GM10248 (cell line): Measurements from ENCODE around the gene CSF1.
"Not testable (repeated sequence)": the region's sequence is repeated elsewhere in the genome, so short reads cannot be mapped to it uniquely, and the experiment has no call there.

Experiments
- CTCF ChIA-PET: fragments of 300-600 bp; sonication (Branson Sonifier 250); formaldehyde crosslinking; extraction: SDS; loops from one replicate; lab custom pipeline; 2021; ENCODE audit warnings: antibody characterized with exemption; lab: Yijun Ruan, JAX
- POLR2A ChIA-PET: fragments of 350-650 bp; sonication (Branson Sonifier 250); formaldehyde crosslinking; extraction: SDS; loops from one replicate; lab custom pipeline; 2020; ENCODE audit warnings: antibody characterized with exemption; lab: Yijun Ruan, JAX
- DNase-seq: peaks from one replicate; pipeline ENCODE4 v3.0.0; 2012; ENCODE audit errors: extremely low spot score
- CTCF ChIP-seq: IDR thresholded peaks from 2 replicates; pipeline ENCODE4 v1.5.1; 2012; ENCODE audit warnings: mild to moderate bottlenecking, low read depth; ENCODE audit errors: extremely low read depth, missing control alignments, control extremely low read depth

Gene CSF1

GRCh38 chr1:109917051-109917767, 6.6 kb downstream of the CSF1 start:
- TF ChIP-seq CTCF = no peak
- DNase-seq = no peak
- ChIA-PET CTCF (interaction anchor here (0.7 to 1.9 kb wide), 10 partner anchors 8 to 277 kb away, joined by 3 to 7 read pairs (median 3); no protein-coding TSS in a partner anchor), POLR2A (no interaction called here)

DNA sequence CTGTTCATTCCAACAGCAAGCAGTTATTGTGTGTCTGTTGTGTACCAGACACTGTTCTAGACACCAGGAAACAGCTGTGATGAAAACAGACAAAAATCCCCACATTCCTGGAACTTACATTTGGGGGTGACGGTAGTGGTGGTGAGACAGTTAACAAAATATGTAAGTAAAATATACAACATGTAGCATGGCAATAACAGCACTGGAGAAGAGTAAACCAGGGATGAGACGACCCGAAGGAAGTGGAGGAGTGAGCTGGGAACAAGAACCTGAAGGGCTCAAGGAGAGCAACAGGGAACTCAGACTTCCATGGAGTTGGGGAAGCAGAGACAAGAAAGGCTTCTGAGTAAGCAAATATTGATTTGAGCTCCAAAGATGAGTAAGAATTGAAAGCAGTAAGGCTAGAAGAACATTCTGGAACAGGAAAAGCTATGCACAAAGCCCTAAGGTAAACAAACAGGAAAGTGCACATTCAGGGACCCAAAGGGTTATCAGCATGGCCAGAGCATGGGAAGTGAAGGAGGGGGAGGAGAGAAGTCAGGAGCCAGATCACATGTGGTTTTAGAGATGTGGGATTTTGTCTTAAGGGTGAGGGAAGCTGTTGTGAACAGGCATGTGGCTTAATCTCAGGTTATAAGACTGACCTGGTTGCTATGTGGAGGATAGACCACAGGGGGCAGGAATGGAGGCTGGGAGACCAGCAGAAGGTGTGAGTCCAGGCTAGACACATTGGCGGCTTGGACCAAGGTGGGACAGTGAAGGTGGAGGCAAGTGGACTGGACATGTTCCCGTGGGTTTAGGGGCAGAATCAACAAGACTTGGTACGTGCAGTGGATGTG, 7.3 kb downstream of the CSF1 start:
- ChIA-PET CTCF (interaction anchor here (0.7 to 2.1 kb wide), 11 partner anchors 10 to 143 kb away, joined by 3 to 9 read pairs (median 3); partner anchors contain the start of gene AHCYL1), POLR2A (no interaction called here)
- DNase-seq = no peak
- no peak for TF ChIP-seq CTCF

- ChIA-PET CTCF (interaction anchor here (0.7 to 2.1 kb wide), 6 partner anchors 15 to 144 kb away, joined by 3 to 9 read pairs (median 4); partner anchors contain the start of gene AHCYL1), POLR2A (no interaction called here)
Measured at GRCh38 chr1:109918671-109919070, 8.0 kb downstream of the CSF1 start.

GRCh38 chr1:109919303-109919702, 8.7 kb downstream of the CSF1 start:
- no peak for TF ChIP-seq CTCF
- no peak for DNase-seq
- ChIA-PET POLR2A (interaction anchor here (0.6 kb wide), 1 partner anchor 194 kb away, joined by 3 read pairs; no protein-coding TSS in a partner anchor), CTCF (interaction anchor here (1.2 to 2.1 kb wide), 6 partner anchors 15 to 142 kb away, joined by 3 to 9 read pairs (median 3); partner anchors contain the start of gene AHCYL1)

More at GRCh38 chr1:109918671-109919070, 8.0 kb downstream of the CSF1 start:
- DNase-seq = no peak
- no peak for TF ChIP-seq CTCF

DNA sequence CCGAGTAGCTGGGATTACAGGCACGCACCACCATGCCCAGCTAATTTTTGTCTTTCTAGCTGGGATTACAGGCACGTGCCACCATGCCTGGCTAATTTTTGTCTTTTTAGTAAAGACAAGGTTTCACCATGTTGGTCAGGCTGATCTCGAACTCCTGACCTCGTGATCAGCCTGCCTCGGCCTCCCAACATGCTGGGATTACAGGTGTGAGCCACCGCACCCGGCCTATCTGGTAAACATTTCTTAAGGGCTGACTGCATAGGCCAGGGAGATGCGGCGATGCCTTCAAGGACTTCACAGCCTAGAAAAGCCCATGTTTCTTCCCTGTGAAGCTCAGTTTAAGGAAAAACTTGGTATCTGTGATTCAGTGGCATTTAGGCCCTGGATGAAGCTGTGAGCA, 9.7 kb downstream of the CSF1 start:
- POLR2A ChIA-PET, DNase-seq: not testable (repeated sequence)
- CTCF ChIA-PET = interaction anchor here (0.8 to 1.6 kb wide), 9 partner anchors 15 to 143 kb away, joined by 3 to 5 read pairs (median 3); partner anchors contain the start of gene AHCYL1

DNA sequence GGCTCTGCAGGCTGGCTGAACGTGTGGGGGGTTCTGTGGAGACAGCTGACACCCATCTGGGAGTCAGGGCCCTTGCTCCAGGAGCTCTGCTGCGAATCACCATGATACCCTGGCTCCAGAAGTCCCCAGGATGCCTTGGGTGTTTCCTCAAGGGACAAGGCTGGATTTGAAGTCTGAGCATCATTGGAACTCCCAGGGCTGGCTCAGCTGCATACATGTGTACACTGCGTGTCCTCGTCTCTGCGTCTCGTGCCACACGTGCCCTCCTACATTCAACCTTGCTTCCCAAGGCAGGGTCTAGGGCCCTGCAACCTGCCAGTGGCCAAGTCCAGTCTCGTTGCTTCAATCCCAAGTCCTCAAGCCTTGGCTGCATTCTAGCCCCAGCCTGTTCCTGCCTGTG, 11.7 kb downstream of the CSF1 start:
- POLR2A ChIA-PET = no interaction called here
- no peak for TF ChIP-seq CTCF
- no peak for DNase-seq
- CTCF ChIA-PET = interaction anchor here (0.9 to 2.3 kb wide), 7 partner anchors 9 to 283 kb away, joined by 3 to 10 read pairs (median 3); partner anchors contain the start of gene AHCYL1
